ENCODE data around the gene WDR87.

The WDR87 gene

GRCh38 chr19:37942516-37942902 lies 36.1 kb upstream of the WDR87 start:
- Mint-ChIP-seq H3K36me3 (ENCODE audit: low read depth) (peaks cover 42% of the 10 kb centered on the region), H3K27ac (peak overlapping the region; percentile 58), H3K9me3 (peaks cover 14% of the 10 kb centered on the region), H3K4me1 (peaks cover 45% of the 10 kb centered on the region), H3K4me3 (no peak overlapping the region), H3K27me3 (ENCODE audit: low read depth, poor library complexity) (peaks cover 4% of the 10 kb centered on the region)
- TF ChIP-seq, protein P1, sequence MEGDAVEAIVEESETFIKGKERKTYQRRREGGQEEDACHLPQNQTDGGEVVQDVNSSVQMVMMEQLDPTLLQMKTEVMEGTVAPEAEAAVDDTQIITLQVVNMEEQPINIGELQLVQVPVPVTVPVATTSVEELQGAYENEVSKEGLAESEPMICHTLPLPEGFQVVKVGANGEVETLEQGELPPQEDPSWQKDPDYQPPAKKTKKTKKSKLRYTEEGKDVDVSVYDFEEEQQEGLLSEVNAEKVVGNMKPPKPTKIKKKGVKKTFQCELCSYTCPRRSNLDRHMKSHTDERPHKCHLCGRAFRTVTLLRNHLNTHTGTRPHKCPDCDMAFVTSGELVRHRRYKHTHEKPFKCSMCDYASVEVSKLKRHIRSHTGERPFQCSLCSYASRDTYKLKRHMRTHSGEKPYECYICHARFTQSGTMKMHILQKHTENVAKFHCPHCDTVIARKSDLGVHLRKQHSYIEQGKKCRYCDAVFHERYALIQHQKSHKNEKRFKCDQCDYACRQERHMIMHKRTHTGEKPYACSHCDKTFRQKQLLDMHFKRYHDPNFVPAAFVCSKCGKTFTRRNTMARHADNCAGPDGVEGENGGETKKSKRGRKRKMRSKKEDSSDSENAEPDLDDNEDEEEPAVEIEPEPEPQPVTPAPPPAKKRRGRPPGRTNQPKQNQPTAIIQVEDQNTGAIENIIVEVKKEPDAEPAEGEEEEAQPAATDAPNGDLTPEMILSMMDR (IDR thresholded peaks at IDR 0.05): no peak
- no peak for DNase-seq

GRCh38 chr19:37941782-37942515 lies 35.6 kb upstream of the WDR87 start:
- no peak overlapping the region for H3K4me3 Mint-ChIP-seq
- peaks cover 4% of the 10 kb centered on the region for H3K27me3 Mint-ChIP-seq (ENCODE audit: low read depth, poor library complexity)
- H3K4me1 Mint-ChIP-seq: peaks cover 42% of the 10 kb centered on the region
- DNase-seq: no peak
- TF ChIP-seq, protein P1 (IDR thresholded peaks at IDR 0.05): no peak
- H3K36me3 Mint-ChIP-seq (ENCODE audit: low read depth): peaks cover 43% of the 10 kb centered on the region
- H3K9me3 Mint-ChIP-seq: peaks cover 19% of the 10 kb centered on the region
- peak overlapping the region; percentile 46 for H3K27ac Mint-ChIP-seq

- Mint-ChIP-seq H3K4me3 (no peak overlapping the region), H3K27me3 (ENCODE audit: low read depth, poor library complexity) (peaks cover 4% of the 10 kb centered on the region), H3K4me1 (peaks cover 54% of the 10 kb centered on the region), H3K27ac (no peak overlapping the region), H3K36me3 (ENCODE audit: low read depth) (peaks cover 66% of the 10 kb centered on the region), H3K9me3 (peaks cover 42% of the 10 kb centered on the region)
- no peak for DNase-seq
- TF ChIP-seq, protein P1 (IDR thresholded peaks at IDR 0.05): no peak
These were observed 32.0 kb upstream of the WDR87 start for GRCh38 chr19:37938353-37938752.

DNA sequence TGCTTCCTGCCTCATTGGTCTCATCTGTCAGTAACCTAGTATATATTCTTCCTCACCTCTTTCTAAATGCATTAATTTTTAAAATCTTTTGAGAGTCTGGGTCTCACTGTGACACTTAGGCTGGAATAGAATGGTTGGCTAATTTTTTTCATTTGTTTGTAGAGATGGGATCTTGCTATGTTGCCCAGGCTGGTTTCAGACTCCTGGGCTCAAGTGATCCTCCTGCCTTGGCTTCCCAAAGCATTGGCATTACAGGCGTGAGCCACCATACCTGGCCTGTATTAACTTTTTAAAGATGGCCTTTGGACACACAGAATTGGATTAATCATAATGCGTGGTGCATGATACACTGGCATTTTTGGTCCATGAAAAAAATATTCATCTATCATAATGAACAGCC lies 30.5 kb upstream of the WDR87 start:
- no peak overlapping the region for H3K4me3 Mint-ChIP-seq
- peaks cover 4% of the 10 kb centered on the region for H3K27me3 Mint-ChIP-seq (ENCODE audit: low read depth, poor library complexity)
- H3K4me1 Mint-ChIP-seq: peaks cover 54% of the 10 kb centered on the region
- no peak overlapping the region for H3K27ac Mint-ChIP-seq
- H3K9me3 Mint-ChIP-seq: peaks cover 42% of the 10 kb centered on the region
- peaks cover 66% of the 10 kb centered on the region for H3K36me3 Mint-ChIP-seq (ENCODE audit: low read depth)
- no peak for DNase-seq
- TF ChIP-seq, protein P1 (IDR thresholded peaks at IDR 0.05): no peak

DNA sequence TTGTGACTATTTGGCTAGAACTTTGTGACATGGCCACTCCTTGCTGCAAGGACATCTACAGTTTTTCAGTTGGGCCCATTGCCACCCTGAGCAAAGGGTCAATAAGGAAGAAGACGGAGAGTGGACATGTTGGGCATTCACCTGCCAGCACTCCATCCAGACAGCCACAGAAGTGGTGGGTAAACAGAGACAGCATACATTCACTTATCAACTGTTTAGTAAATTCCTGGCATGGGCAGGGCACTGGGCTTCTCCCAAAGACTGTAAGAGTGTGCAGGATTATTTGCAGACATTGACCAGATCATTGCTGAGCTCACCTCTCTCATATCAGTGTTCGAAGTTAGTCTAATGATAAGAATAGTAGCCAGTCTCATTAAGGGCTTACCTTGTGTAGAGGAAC lies 29.8 kb upstream of the WDR87 start:
- TF ChIP-seq, protein P1 (IDR thresholded peaks at IDR 0.05): no peak
- no peak overlapping the region for H3K4me3 Mint-ChIP-seq
- H3K36me3 Mint-ChIP-seq (ENCODE audit: low read depth): peaks cover 66% of the 10 kb centered on the region
- H3K4me1 Mint-ChIP-seq: peaks cover 52% of the 10 kb centered on the region
- no peak overlapping the region for H3K27ac Mint-ChIP-seq
- peaks cover 42% of the 10 kb centered on the region for H3K9me3 Mint-ChIP-seq
- DNase-seq: no peak
- H3K27me3 Mint-ChIP-seq (ENCODE audit: low read depth, poor library complexity): peaks cover 4% of the 10 kb centered on the region

DNA sequence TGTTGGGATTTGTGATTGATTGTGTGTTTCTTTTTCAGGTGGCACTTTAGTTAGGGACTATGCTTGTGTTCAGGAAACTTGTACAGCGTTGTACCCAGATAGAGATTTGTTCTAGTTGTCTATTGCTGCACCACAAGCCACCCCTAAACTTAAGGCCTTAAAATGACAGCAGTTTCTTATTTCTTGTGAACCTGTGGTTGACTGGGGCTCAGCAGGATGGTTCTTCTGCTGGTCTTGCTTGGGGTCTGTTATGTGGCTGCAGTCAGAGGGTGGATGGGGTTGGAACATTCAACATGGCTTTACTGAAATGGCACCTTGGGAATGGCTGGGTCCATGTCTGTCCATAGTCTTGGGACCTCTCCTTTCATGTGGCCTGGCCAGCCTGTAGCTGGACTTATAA lies 28.9 kb upstream of the WDR87 start:
- H3K4me3 Mint-ChIP-seq: no peak overlapping the region
- no peak overlapping the region for H3K27ac Mint-ChIP-seq
- peaks cover 60% of the 10 kb centered on the region for H3K36me3 Mint-ChIP-seq (ENCODE audit: low read depth)
- DNase-seq: no peak
- peaks cover 48% of the 10 kb centered on the region for H3K4me1 Mint-ChIP-seq
- H3K9me3 Mint-ChIP-seq: peaks cover 42% of the 10 kb centered on the region
- H3K27me3 Mint-ChIP-seq (ENCODE audit: low read depth, poor library complexity): peaks cover 4% of the 10 kb centered on the region
- TF ChIP-seq, protein P1 (IDR thresholded peaks at IDR 0.05): no peak
